GM23338 (cell line): ENCODE data around the gene STXBP2. TPM values are rescaled to one million over a fixed set of nuclear protein-coding genes. Genes with fewer than 3 reads are reported as not detected.

Experiments
- ATAC-seq: fragments of 200-7000 bp; cut with Tn5 transposase; 3 replicates; pipeline ENCODE4 v1.9.1; 2020
- DNase-seq: peaks from one replicate; pipeline ENCODE4 v3.0.0-alpha.2; 2015; ENCODE audit warnings: low spot score
- H2AFZ ChIP-seq: fragments of 200-600 bp; sonication (generic); 2 replicates; pipeline ENCODE4 v1.8.0; 2016; ENCODE audit warnings: antibody characterized with exemption, mild to moderate bottlenecking, moderate library complexity
- H3F3A ChIP-seq: fragments of 200-600 bp; sonication (generic); replicated peaks from 2 replicates; pipeline ENCODE4 v1.8.0; 2017; ENCODE audit warnings: antibody characterized with exemption, mixed run types, low read depth
- H3K27ac ChIP-seq: fragments of 200-600 bp; sonication (generic); 2 replicates; pipeline ENCODE4 v1.6.1; 2016; ENCODE audit warnings: low read depth
- H3K27me3 ChIP-seq: fragments of 200-600 bp; sonication (generic); 2 replicates; pipeline ENCODE4 v1.8.0; 2016; ENCODE audit warnings: mild to moderate bottlenecking, mixed run types, moderate library complexity; ENCODE audit not compliant: insufficient read depth
- H3K36me3 ChIP-seq: fragments of 200-600 bp; sonication (generic); 2 replicates; pipeline ENCODE4 v1.8.0; 2016; ENCODE audit warnings: mild to moderate bottlenecking; ENCODE audit not compliant: insufficient read depth
- H3K4me1 ChIP-seq: fragments of 200-600 bp; sonication (generic); 2 replicates; pipeline ENCODE4 v1.8.0; 2016; ENCODE audit warnings: mild to moderate bottlenecking, moderate library complexity; ENCODE audit not compliant: insufficient read depth
- H3K4me2 ChIP-seq: fragments of 200-600 bp; sonication (generic); 2 replicates; pipeline ENCODE4 v1.7.1; 2017; ENCODE audit warnings: mixed run types
- H3K4me3 ChIP-seq: fragments of 200-600 bp; sonication (generic); 2 replicates; pipeline ENCODE4 v1.6.1; 2016; ENCODE audit warnings: mixed run types
- H3K79me2 ChIP-seq: fragments of 200-600 bp; sonication (generic); replicated peaks from 2 replicates; pipeline ENCODE4 v1.8.0; 2017; ENCODE audit warnings: mild to moderate bottlenecking; ENCODE audit not compliant: insufficient read depth
- H3K9me2 ChIP-seq: fragments of 200-600 bp; sonication (generic); 2 replicates; pipeline ENCODE4 v1.8.0; 2017; ENCODE audit not compliant: insufficient read depth
- H4K20me1 ChIP-seq: fragments of 200-600 bp; sonication (generic); replicated peaks from 2 replicates; pipeline ENCODE4 v1.8.0; 2017; ENCODE audit warnings: mild to moderate bottlenecking; ENCODE audit not compliant: insufficient read depth
- H3K27ac Mint-ChIP-seq: 2 replicates; pipeline ENCODE4 v1.8.0; 2020; ENCODE audit warnings: inconsistent platforms, mild to moderate bottlenecking, moderate library complexity, mixed read lengths
- H3K27me3 Mint-ChIP-seq: 3 replicates; pipeline ENCODE4 v1.8.0; 2022; ENCODE audit warnings: low read depth, mild to moderate bottlenecking, moderate library complexity, mixed read lengths, inconsistent platforms; ENCODE audit not compliant: insufficient read depth, poor library complexity
- H3K36me3 Mint-ChIP-seq: 3 replicates; pipeline ENCODE4 v1.8.0; 2021; ENCODE audit warnings: low read depth, mild to moderate bottlenecking, inconsistent platforms, moderate library complexity, mixed read lengths
- H3K4me1 Mint-ChIP-seq: 3 replicates; pipeline ENCODE4 v1.8.0; 2020; ENCODE audit warnings: mild to moderate bottlenecking, inconsistent platforms, mixed read lengths
- H3K4me3 Mint-ChIP-seq: 3 replicates; pipeline ENCODE4 v1.8.0; 2021; ENCODE audit warnings: moderate library complexity, mild to moderate bottlenecking, inconsistent platforms, mixed read lengths
- H3K9me3 Mint-ChIP-seq: 3 replicates; pipeline ENCODE4 v1.8.0; 2020; ENCODE audit warnings: moderate library complexity, mild to moderate bottlenecking, inconsistent platforms, mixed read lengths
- CREB1 ChIP-seq: fragments of 250-450 bp; sonication (Bioruptor Pico); IDR thresholded peaks from 2 replicates; pipeline ENCODE4 v1.5.0; 2020; ENCODE audit warnings: low read depth, mild to moderate bottlenecking, moderate library complexity
- CTCF ChIP-seq, 2 experiments: fragments of 200-600 bp in 1 of 2; sonication (generic) in 1 of 2; conservative IDR thresholded peaks; 2 replicates each; pipeline versions ENCODE4 v1.5.1 to v1.6.1; 2016 to 2017; ENCODE audit warnings: antibody characterized with exemption in 2 of 2, low read depth in 2 of 2, mild to moderate bottlenecking in 2 of 2, moderate library complexity in 1 of 2
- EZH2 ChIP-seq: fragments of 200-600 bp; sonication (generic); IDR thresholded peaks from one replicate; pipeline ENCODE4 v1.8.0; 2017; ENCODE audit warnings: antibody characterized with exemption, mild to moderate bottlenecking, low read depth; ENCODE audit not compliant: unreplicated experiment
- EZH2phosphoT487 ChIP-seq: fragments of 200-600 bp; sonication (generic); IDR thresholded peaks from one replicate; pipeline ENCODE4 v1.8.1; 2018; ENCODE audit warnings: antibody characterized with exemption; ENCODE audit not compliant: unreplicated experiment
- NANOG ChIP-seq: IDR thresholded peaks from 2 replicates; pipeline ENCODE4 v1.6.1; 2016; ENCODE audit warnings: antibody characterized with exemption, borderline replicate concordance
- POLR2AphosphoS5 ChIP-seq: IDR thresholded peaks from 2 replicates; pipeline ENCODE4 v1.6.1; 2016; ENCODE audit warnings: antibody characterized with exemption, low read depth
- STAT1 ChIP-seq: IDR thresholded peaks from one replicate; pipeline ENCODE4 v1.6.1; 2016; ENCODE audit warnings: antibody characterized with exemption; ENCODE audit not compliant: unreplicated experiment
- polyA plus RNA-seq: library from polyadenylated mRNA; unstranded; fragments of >200 nt; fragmentation: Nextera tagmentation; extraction: Ambion mirVana; gene quantifications from 2 replicates; pipeline ENCODE4 v1.2.1, GENCODE V29; 2016
- total RNA-seq: library from RNA; depleted of rRNA; stranded (reverse); fragments of >200 nt; shearing (Covaris generic); gene quantifications from 2 replicates; pipeline ENCODE4 v1.2.3, GENCODE V29; 2014
- TF ChIP-seq, protein P1 (sequence below): IDR thresholded peaks from one replicate; pipeline ENCODE4 v1.6.1; 2018; ENCODE audit warnings: antibody characterized with exemption; ENCODE audit not compliant: unreplicated experiment

Gene STXBP2
- total and polyA plus RNA-seq, 2 experiments from 2014 or later: 42.6 to 55.8 TPM

DNA sequence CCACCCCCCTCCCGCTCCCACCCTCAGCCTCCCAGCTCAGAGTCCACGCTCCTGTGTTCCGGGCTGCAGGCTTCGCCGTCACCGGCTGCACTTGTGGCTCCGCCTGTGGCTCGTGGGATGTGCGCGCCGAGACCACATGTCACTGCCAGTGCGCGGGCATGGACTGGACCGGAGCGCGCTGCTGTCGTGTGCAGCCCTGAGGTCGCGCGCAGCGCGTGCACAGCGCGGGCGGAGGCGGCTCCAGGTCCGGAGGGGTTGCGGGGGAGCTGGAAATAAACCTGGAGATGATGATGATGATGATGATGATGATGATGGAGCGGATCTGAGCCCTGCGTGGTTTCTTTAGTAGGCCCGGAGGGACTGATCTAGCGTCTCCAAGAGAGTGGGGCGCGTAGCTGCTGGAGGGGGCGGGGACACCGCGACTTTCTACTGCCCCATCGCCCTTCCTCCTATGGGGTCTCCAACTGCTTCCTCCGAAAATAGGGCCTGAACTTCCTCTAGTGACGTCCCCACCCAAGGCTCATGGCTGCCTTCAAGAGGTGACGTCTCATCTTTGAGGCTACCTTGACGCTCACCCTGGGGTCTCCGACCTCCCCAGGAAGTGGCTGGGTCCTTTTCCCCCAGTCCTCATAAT, 33.4 kb downstream of the STXBP2 start (continued):
- TF ChIP-seq, protein P1, sequence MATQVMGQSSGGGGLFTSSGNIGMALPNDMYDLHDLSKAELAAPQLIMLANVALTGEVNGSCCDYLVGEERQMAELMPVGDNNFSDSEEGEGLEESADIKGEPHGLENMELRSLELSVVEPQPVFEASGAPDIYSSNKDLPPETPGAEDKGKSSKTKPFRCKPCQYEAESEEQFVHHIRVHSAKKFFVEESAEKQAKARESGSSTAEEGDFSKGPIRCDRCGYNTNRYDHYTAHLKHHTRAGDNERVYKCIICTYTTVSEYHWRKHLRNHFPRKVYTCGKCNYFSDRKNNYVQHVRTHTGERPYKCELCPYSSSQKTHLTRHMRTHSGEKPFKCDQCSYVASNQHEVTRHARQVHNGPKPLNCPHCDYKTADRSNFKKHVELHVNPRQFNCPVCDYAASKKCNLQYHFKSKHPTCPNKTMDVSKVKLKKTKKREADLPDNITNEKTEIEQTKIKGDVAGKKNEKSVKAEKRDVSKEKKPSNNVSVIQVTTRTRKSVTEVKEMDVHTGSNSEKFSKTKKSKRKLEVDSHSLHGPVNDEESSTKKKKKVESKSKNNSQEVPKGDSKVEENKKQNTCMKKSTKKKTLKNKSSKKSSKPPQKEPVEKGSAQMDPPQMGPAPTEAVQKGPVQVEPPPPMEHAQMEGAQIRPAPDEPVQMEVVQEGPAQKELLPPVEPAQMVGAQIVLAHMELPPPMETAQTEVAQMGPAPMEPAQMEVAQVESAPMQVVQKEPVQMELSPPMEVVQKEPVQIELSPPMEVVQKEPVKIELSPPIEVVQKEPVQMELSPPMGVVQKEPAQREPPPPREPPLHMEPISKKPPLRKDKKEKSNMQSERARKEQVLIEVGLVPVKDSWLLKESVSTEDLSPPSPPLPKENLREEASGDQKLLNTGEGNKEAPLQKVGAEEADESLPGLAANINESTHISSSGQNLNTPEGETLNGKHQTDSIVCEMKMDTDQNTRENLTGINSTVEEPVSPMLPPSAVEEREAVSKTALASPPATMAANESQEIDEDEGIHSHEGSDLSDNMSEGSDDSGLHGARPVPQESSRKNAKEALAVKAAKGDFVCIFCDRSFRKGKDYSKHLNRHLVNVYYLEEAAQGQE: no peak
- TF ChIP-seq POLR2AphosphoS5 (no peak), CREB1 (CRISPR knock-in tag) (no peak), EZH2phosphoT487 (no peak), EZH2 (no peak), CTCF (conservative IDR thresholded peaks at IDR 0.05; ENCODE audit: low read depth in 2 of 2) (no peak)

DNA sequence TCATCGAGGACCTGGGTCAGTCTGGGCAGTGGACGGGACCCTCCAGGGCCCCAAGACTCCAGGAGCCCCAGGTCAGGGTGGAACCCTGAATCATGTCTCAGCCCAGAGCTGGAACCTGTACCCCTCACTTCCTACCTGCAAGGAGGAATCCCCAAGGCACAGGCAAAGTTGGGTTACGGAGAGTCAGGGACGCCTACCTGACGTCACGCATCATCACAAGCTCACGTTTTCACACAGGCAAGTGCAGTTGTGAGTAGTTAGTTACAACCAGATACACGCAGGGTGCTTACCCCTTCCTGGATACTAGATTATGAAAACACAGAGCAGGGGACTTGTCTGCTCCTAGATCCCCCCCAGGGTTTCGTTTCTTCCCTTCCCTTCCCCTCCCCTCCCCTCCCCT, 33.9 kb downstream of the STXBP2 start:
- Histone ChIP-seq H3K27ac (no peak overlapping the region), H3K79me2 (no peaks in the 10 kb centered on the region), H2AFZ (peak overlapping the region; percentile 100), H3K9me2 (no peaks in the 10 kb centered on the region), H3K4me3 (peak overlapping the region; percentile 79), H3K27me3 (peaks cover 48% of the 10 kb centered on the region), H4K20me1 (no peaks in the 10 kb centered on the region), H3F3A (no peaks in the 10 kb centered on the region), H3K36me3 (no peaks in the 10 kb centered on the region), H3K4me2 (peak overlapping the region; percentile 92), H3K4me1 (no peaks in the 10 kb centered on the region; the same call in 1 of the 2 replicates)
- Mint-ChIP-seq H3K27me3 (peaks cover 37% of the 10 kb centered on the region), H3K4me3 (peak overlapping the region; percentile 89), H3K4me1 (peaks cover 8% of the 10 kb centered on the region; the same call in 2 of the 3 replicates), H3K27ac (no peak overlapping the region), H3K9me3 (peaks cover 9% of the 10 kb centered on the region), H3K36me3 (no peaks in the 10 kb centered on the region)
- DNase-seq (peak; percentile 45), ATAC-seq (peak; percentile 17; the same call in 2 of the 3 replicates)
- TF ChIP-seq CREB1 (CRISPR knock-in tag) (peak; percentile 79), STAT1 (no peak)

DNA sequence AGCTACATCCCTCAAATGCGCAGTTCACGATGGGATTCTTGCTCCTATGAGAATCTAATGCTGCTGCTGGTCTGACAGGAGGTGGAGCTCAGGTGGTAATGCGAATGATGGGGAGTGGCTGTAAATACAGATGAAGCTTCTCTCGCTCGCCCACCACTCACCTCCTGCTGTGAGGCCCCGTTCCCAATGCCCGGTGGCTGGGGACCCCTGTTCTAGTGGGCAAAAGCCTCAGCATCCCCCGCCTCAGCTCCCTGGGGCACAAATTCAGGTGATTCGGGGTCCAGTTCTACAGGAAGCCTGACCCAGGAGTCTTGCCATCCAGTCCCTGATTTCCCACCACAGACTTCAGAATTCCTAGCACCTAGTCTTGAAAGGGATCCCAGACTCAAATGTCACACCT, 35.6 kb downstream of the STXBP2 start:
- no peaks in the 10 kb centered on the region for H3K36me3 Mint-ChIP-seq
- Histone ChIP-seq H3K79me2 (no peaks in the 10 kb centered on the region), H3K9me2 (no peaks in the 10 kb centered on the region), H3K4me1 (no peaks in the 10 kb centered on the region; the same call in 1 of the 2 replicates), H3K36me3 (no peaks in the 10 kb centered on the region), H2AFZ (no peak overlapping the region), H3K4me2 (no peak overlapping the region), H3K27me3 (peaks cover 51% of the 10 kb centered on the region), H3K27ac (no peak overlapping the region), H4K20me1 (no peaks in the 10 kb centered on the region), H3K4me3 (no peak overlapping the region), H3F3A (no peaks in the 10 kb centered on the region)
- H3K27me3 Mint-ChIP-seq: peaks cover 38% of the 10 kb centered on the region
- TF ChIP-seq POLR2AphosphoS5 (no peak), NANOG (no peak)
- no peak overlapping the region for H3K27ac Mint-ChIP-seq
- peaks cover 8% of the 10 kb centered on the region; the same call in 2 of the 3 replicates for H3K4me1 Mint-ChIP-seq
- no peak for ATAC-seq
- H3K4me3 Mint-ChIP-seq: no peak overlapping the region
- DNase-seq: no peak
- peaks cover 6% of the 10 kb centered on the region for H3K9me3 Mint-ChIP-seq
